Endothelial cell of umbilical vein (primary cell): ENCODE measurements around the gene PPP3CA. TPM values are rescaled to one million over a fixed set of nuclear protein-coding genes. Genes with fewer than 3 reads are reported as not detected.
A peak's percentile ranks its signal among the peaks of the same experiment; 100 is the strongest.

Experiments
- BruUV-seq: library from RNA; stranded (reverse); fragments of 400-500 nt; replicated peaks from 2 replicates; lab custom pipeline; 2021; lab: Mats Ljungman, UMichigan
- CTCF ChIA-PET: fragments of 300-600, 350-600 bp; sonication (Branson Sonifier 250); formaldehyde crosslinking; loops from one replicate; lab custom pipeline; 2021; ENCODE audit warnings: antibody characterized with exemption, inconsistent platforms; lab: Charles Lee
- POLR2A ChIA-PET: fragments of 300-600, 350-600 bp; sonication (Branson Sonifier 250); formaldehyde crosslinking; loops from one replicate; lab custom pipeline; 2021; ENCODE audit warnings: antibody characterized with exemption, inconsistent platforms; lab: Charles Lee
- DNase-seq: peaks from one replicate; pipeline ENCODE4 v3.0.0-alpha.2; 2011; ENCODE audit warnings: low read depth, low spot score
- FAIRE-seq: peaks from 2 replicates; lab custom pipeline; 2011; peaks lifted over from hg19 to GRCh38; lab: Jason Lieb, UNC
- H2AFZ ChIP-seq: 2 replicates; pipeline ENCODE4 v1.6.0; 2012; ENCODE audit warnings: low read depth, low read length, control low read depth, inconsistent platforms
- H3K27ac ChIP-seq: 2 replicates; pipeline ENCODE4 v1.5.1; 2011; ENCODE audit warnings: low read depth, mild to moderate bottlenecking, control low read depth, low read length, moderate library complexity; ENCODE audit not compliant: insufficient read depth
- H3K27me3 ChIP-seq, 2 experiments: 2 replicates each; pipeline versions ENCODE4 v1.6.0 to v1.6.1; 2011; ENCODE audit warnings: low read length in 2 of 2, mixed read lengths in 1 of 2; ENCODE audit not compliant: control insufficient read depth in 2 of 2, insufficient read depth in 2 of 2
- H3K36me3 ChIP-seq, 2 experiments: 2 replicates in 1 of 2; 3 replicates in 1 of 2; pipeline ENCODE4 v1.5.1; 2011; ENCODE audit warnings: low read length in 2 of 2, mild to moderate bottlenecking in 1 of 2, moderate library complexity in 1 of 2; ENCODE audit not compliant: control insufficient read depth in 2 of 2, insufficient read depth in 2 of 2; ENCODE audit errors: extremely low read depth in 1 of 2
- H3K4me1 ChIP-seq: 3 replicates; pipeline ENCODE4 v1.5.1; 2011; ENCODE audit warnings: mild to moderate bottlenecking, low read length; ENCODE audit not compliant: control insufficient read depth, insufficient read depth; ENCODE audit errors: extremely low read depth
- H3K4me2 ChIP-seq: 2 replicates; pipeline ENCODE4 v1.6.1; 2011; ENCODE audit warnings: low read length, control low read depth, mixed read lengths; ENCODE audit not compliant: insufficient read depth
- H3K4me3 ChIP-seq, 3 experiments: fragments of 200-600 bp in 1 of 3; sonication (generic), shearing (Covaris generic) in 1 of 3; replicated peaks in 1 of 3; 2 replicates each; pipeline ENCODE4 v1.5.1; 2011 to 2016; ENCODE audit warnings: control low read depth in 3 of 3, low read length in 3 of 3, mild to moderate bottlenecking in 2 of 3, inconsistent platforms in 1 of 3, low read depth in 1 of 3, moderate library complexity in 1 of 3; ENCODE audit not compliant: insufficient read depth in 1 of 3
- H3K79me2 ChIP-seq: 2 replicates; pipeline ENCODE4 v1.6.0; 2012; ENCODE audit warnings: low read length, inconsistent platforms; ENCODE audit not compliant: control insufficient read depth, insufficient read depth
- H3K9ac ChIP-seq: replicated peaks from 2 replicates; pipeline ENCODE3; 2011; ENCODE audit warnings: low read length, control low read depth; ENCODE audit not compliant: insufficient read depth; ENCODE audit errors: extremely low read depth
- H3K9me1 ChIP-seq: replicated peaks from 3 replicates; pipeline ENCODE4 v1.6.0; 2011; ENCODE audit warnings: mild to moderate bottlenecking, low read length; ENCODE audit not compliant: control insufficient read depth, insufficient read depth; ENCODE audit errors: extremely low read depth
- H3K9me3 ChIP-seq: replicated peaks from 2 replicates; pipeline ENCODE4 v1.5.1; 2012; ENCODE audit warnings: low read length, inconsistent platforms; ENCODE audit not compliant: control insufficient read depth, insufficient read depth
- H4K20me1 ChIP-seq: replicated peaks from 2 replicates; pipeline ENCODE3; 2011; ENCODE audit warnings: mild to moderate bottlenecking, low read length; ENCODE audit not compliant: control insufficient read depth, insufficient read depth; ENCODE audit errors: extremely low read depth
- CTCF ChIP-seq, 2 donors: IDR thresholded peaks; 1 replicate in 1 of 2; 2 replicates in 1 of 2; pipeline ENCODE4 v1.5.1; 2011; ENCODE audit warnings: low read length in 2 of 2, mild to moderate bottlenecking in 2 of 2, moderate library complexity in 2 of 2, control low read depth in 1 of 2, inconsistent platforms in 1 of 2, low read depth in 1 of 2; ENCODE audit not compliant: insufficient read depth in 1 of 2; ENCODE audit errors: extremely low read depth in 1 of 2
- EZH2 ChIP-seq: IDR thresholded peaks from 2 replicates; pipeline ENCODE4 v1.6.1; 2012; ENCODE audit warnings: borderline replicate concordance, low read depth, mild to moderate bottlenecking, moderate library complexity, low read length, inconsistent platforms; ENCODE audit not compliant: severe bottlenecking
- FOS ChIP-seq: IDR thresholded peaks from 2 replicates; pipeline ENCODE4 v1.6.1; 2011; ENCODE audit warnings: mild to moderate bottlenecking, low read length, moderate library complexity, borderline replicate concordance; ENCODE audit not compliant: insufficient read depth
- GATA2 ChIP-seq: IDR thresholded peaks from 2 replicates; pipeline ENCODE4 v1.7.0; 2011; ENCODE audit warnings: low read depth, mild to moderate bottlenecking, moderate library complexity, mixed read lengths, low read length; ENCODE audit not compliant: insufficient read length, insufficient read depth
- JUN ChIP-seq: IDR thresholded peaks from 2 replicates; pipeline ENCODE4 v1.6.1; 2011; ENCODE audit warnings: borderline replicate concordance, low read depth; ENCODE audit not compliant: insufficient read length, insufficient read depth
- MAX ChIP-seq: IDR thresholded peaks from 2 replicates; pipeline ENCODE4 v1.6.1; 2011; ENCODE audit not compliant: insufficient read depth, insufficient read length
- MYC ChIP-seq: IDR thresholded peaks from one replicate; pipeline ENCODE4 v1.6.1; 2011; ENCODE audit warnings: mild to moderate bottlenecking, low read depth, low read length
- POLR2A ChIP-seq: IDR thresholded peaks from 2 replicates; pipeline ENCODE4 v1.6.1; 2012; ENCODE audit warnings: low read depth, mild to moderate bottlenecking, control low read depth, low read length
- POLR2AphosphoS5 ChIP-seq: IDR thresholded peaks from 2 replicates; pipeline ENCODE4 v1.6.1; 2012; ENCODE audit warnings: low read depth, mild to moderate bottlenecking, control low read depth, low read length, moderate library complexity; ENCODE audit not compliant: insufficient read depth
- dilution Hi-C: fragments of 300-500 bp; cut with MboI; formaldehyde crosslinking; loops from one replicate; pipeline ENCODE4 v1.15.0; 2019; ENCODE audit warnings: low sequenced_read_pairs; ENCODE audit not compliant: extremely low pct_ligation_motif_present
- intact Hi-C: fragments of 100-400 bp; cut with micrococcal nuclease; formaldehyde crosslinking; loops from one replicate; pipeline ENCODE4 v1.10.0; 2022
- polyA plus RNA-seq, 4 experiments: library from polyadenylated mRNA; depleted of rRNA in 3 of 4; stranded (reverse) in 3 of 4; unstranded in 1 of 4; fragments of >200 nt; gene quantifications; 2 replicates each; pipeline versions ENCODE4 v1.2.1 to v1.2.3, GENCODE V29; 2011 to 2012; ENCODE audit warnings: missing spikeins in 1 of 4
- total RNA-seq: library from RNA; stranded (reverse); gene quantifications from 2 replicates; pipeline ENCODE4 v1.2.3, GENCODE V29; 2021

Gene PPP3CA
- total and polyA plus RNA-seq, 2 donors (not counting 3 experiments of a cell fraction or from before 2014, with no cell fraction given) = 7.0 to 43.3 TPM

DNA sequence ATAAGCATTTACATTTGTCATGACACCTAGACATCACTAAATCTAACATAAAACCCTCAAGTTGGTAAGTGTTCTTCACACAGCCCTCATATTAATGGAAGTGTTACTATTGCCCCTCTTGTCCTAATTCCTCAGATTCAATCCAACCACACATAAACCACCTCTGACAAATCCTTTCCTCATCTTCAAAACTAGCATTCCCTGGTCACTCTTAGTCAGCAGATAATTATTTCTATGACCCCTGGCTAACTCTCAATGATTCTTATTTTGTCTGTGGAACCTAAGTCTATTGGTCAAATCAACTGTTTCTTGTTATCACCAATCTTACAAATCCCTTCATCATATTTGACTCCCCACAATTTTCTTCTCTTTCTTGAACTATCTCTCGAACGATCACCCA, 168.6 kb downstream of the PPP3CA start:
- H3K9me1 ChIP-seq = no peaks in the 10 kb centered on the region
- H3K27ac ChIP-seq = no peak overlapping the region
- no peak for TF ChIP-seq JUN
- TF ChIP-seq GATA2 = no peak
- TF ChIP-seq POLR2A = no peak
- no peak for TF ChIP-seq MYC
- no peak for TF ChIP-seq MAX
- TF ChIP-seq EZH2 = no peak
- no peak overlapping the region for H2AFZ ChIP-seq
- intact Hi-C loops (loop anchor here (10.0 kb wide), 1 partner anchor 1256 kb away; no protein-coding TSS in a partner anchor), dilution Hi-C loops (no loop called here)
- no peak for DNase-seq
- no peaks in the 10 kb centered on the region for H3K36me3 ChIP-seq
- no peaks in the 10 kb centered on the region for H3K79me2 ChIP-seq
- H4K20me1 ChIP-seq = no peaks in the 10 kb centered on the region
- ChIA-PET POLR2A (no interaction called here), CTCF (no interaction called here)
- no peak overlapping the region for H3K4me3 ChIP-seq
- H3K4me2 ChIP-seq = no peak overlapping the region
- no peaks in the 10 kb centered on the region for H3K9me3 ChIP-seq
- no TSS peak for BruUV-seq
- H3K9ac ChIP-seq = no peak overlapping the region
- peaks cover 23% of the 10 kb centered on the region for H3K4me1 ChIP-seq
- no peak for FAIRE-seq
- no peaks in the 10 kb centered on the region for H3K27me3 ChIP-seq

DNA sequence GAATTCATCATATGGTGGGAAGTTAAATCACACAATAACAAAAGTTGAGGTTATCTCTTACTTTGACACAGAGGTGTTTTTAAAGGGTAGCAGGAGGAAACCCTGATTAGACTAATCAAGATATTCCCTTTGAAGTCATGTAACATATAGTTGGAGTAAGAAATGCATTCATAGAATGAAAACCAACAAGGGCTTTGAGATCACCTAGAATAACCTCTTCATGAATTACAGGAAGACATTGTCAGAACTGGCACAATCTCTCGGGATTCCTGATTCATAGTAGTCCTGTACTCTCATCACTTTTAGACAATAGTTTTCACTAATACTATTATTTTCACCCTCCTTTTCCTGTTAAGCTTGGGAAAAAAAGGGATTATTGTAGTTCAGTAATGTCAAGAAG, 170.2 kb downstream of the PPP3CA start:
- ChIA-PET CTCF (interaction anchor here (0.6 to 1.0 kb wide), 2 partner anchors 15 to 270 kb away, joined by 3 read pairs; no protein-coding TSS in a partner anchor), POLR2A (no interaction called here)
- Histone ChIP-seq H3K4me3 (no peak overlapping the region), H3K27me3 (no peaks in the 10 kb centered on the region), H3K4me1 (peaks cover 23% of the 10 kb centered on the region), H3K9me3 (no peaks in the 10 kb centered on the region), H3K9ac (no peak overlapping the region), H3K9me1 (no peaks in the 10 kb centered on the region), H3K27ac (peak overlapping the region; percentile 47), H4K20me1 (no peaks in the 10 kb centered on the region), H3K4me2 (peak overlapping the region; percentile 80), H3K36me3 (no peaks in the 10 kb centered on the region), H2AFZ (no peak overlapping the region), H3K79me2 (no peaks in the 10 kb centered on the region)
- FAIRE-seq (peak; percentile 80), DNase-seq (peak; percentile 95)
- intact Hi-C loops = loop anchor here (1.0 to 10.0 kb wide), 3 partner anchors 170 to 1258 kb away; partner anchors contain the start of gene PPP3CA
- no TSS peak for BruUV-seq
- TF ChIP-seq JUN (no peak), POLR2AphosphoS5 (peak; percentile 15), FOS (peak; percentile 72), MAX (no peak), POLR2A (no peak), CTCF (IDR thresholded peaks at IDR 0.05; ENCODE audit: extremely low read depth in 1 of 2, insufficient read depth in 1 of 2, low read depth in 1 of 2, low read length in 2 of 2) (no peak), GATA2 (peak; percentile 89), EZH2 (no peak), MYC (no peak)
- dilution Hi-C loops = no loop called here
